ENCODE measurements around the gene KRT8. TPM values are rescaled to one million over a fixed set of nuclear protein-coding genes. Genes with fewer than 3 reads are reported as not detected.

Gene KRT8
- total RNA-seq, 2 experiments from 2014 or later, result 0.16 to 0.89 TPM

GRCh38 chr12:52912711-52913430 is 8.0 kb upstream of the KRT8 start:
- Histone ChIP-seq H3K4me3 (ENCODE audit: low read depth, low read length, poor library complexity, severe bottlenecking) (no peak overlapping the region), H3K9me3 (ENCODE audit: low read length) (no peaks in the 10 kb centered on the region), H3K9me2 (ENCODE audit: insufficient read depth, low read length) (no peaks in the 10 kb centered on the region), H3K79me2 (ENCODE audit: insufficient read depth, low read depth, low read length) (no peaks in the 10 kb centered on the region), H2AFZ (ENCODE audit: low read length) (no peak overlapping the region), H3K4me1 (ENCODE audit: insufficient read depth, low read length, poor library complexity, severe bottlenecking) (peaks cover 28% of the 10 kb centered on the region), H3K36me3 (ENCODE audit: insufficient read depth, low read length) (no peaks in the 10 kb centered on the region), H3K4me2 (ENCODE audit: low read length) (no peak overlapping the region), H4K20me1 (ENCODE audit: insufficient read depth, low read length) (no peaks in the 10 kb centered on the region), H3K27ac (ENCODE audit: low read depth, low read length, poor library complexity, severe bottlenecking) (no peak overlapping the region)
- DNase-seq (ENCODE audit: low spot score), result no peak
- ChIA-PET CTCF (ENCODE audit: unreplicated experiment) (interaction anchor here (0.6 kb wide), 1 partner anchor 207 kb away, joined by 3 read pairs; no protein-coding TSS in a partner anchor), POLR2A (no interaction called here)
- no TSS peak for BruUV-seq (replicated peaks)
- intact Hi-C loops (cut with micrococcal nuclease; ENCODE audit: unreplicated experiment), result no loop called here
- TF ChIP-seq, protein P1, sequence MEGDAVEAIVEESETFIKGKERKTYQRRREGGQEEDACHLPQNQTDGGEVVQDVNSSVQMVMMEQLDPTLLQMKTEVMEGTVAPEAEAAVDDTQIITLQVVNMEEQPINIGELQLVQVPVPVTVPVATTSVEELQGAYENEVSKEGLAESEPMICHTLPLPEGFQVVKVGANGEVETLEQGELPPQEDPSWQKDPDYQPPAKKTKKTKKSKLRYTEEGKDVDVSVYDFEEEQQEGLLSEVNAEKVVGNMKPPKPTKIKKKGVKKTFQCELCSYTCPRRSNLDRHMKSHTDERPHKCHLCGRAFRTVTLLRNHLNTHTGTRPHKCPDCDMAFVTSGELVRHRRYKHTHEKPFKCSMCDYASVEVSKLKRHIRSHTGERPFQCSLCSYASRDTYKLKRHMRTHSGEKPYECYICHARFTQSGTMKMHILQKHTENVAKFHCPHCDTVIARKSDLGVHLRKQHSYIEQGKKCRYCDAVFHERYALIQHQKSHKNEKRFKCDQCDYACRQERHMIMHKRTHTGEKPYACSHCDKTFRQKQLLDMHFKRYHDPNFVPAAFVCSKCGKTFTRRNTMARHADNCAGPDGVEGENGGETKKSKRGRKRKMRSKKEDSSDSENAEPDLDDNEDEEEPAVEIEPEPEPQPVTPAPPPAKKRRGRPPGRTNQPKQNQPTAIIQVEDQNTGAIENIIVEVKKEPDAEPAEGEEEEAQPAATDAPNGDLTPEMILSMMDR (conservative IDR thresholded peaks at IDR 0.05; ENCODE audit: low read length), result no peak
- no peak for TF ChIP-seq EZH2phosphoT487 (IDR thresholded peaks at IDR 0.05; ENCODE audit: borderline replicate concordance, low read depth, low read length)

DNA sequence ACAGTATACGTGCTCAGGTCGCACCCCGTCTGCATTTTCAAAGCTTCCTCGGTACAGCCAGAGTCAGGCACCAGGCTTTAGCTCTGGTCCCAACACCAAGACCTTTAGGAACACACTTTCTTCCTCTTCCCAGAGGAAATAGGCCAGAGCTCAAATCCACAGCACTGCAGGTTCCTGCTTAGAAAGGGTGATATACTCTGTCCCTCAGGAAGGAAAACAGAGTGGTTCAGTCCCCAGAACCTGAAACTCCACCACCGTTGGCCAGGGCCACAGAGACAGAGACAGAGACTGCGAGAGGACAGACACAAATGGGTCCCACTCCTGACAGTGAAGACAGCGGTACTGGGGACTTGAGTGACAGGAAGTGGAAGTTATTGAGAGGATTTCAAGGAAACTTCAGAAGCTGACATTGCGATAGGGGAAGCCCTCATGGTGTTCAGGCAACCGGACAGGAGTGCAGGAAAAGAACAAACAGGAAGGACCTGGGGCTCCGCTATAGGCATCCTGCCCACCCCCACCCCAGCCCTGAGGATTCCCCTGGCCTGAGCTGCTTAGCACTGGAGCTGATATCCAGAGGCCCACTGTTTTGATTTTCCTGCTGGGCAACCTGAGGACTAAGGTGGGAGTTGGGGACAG is 5.5 kb upstream of the KRT8 start:
- H3K4me1 ChIP-seq (ENCODE audit: insufficient read depth, low read length, poor library complexity, severe bottlenecking), result peaks cover 28% of the 10 kb centered on the region
- ChIA-PET POLR2A (interaction anchor here (0.6 kb wide), 1 partner anchor 24 kb away, joined by 3 read pairs; no protein-coding TSS in a partner anchor), CTCF (ENCODE audit: unreplicated experiment) (interaction anchor here (0.6 kb wide), 2 partner anchors 30 to 1273 kb away, joined by 6 to 9 read pairs; no protein-coding TSS in a partner anchor)
- no peaks in the 10 kb centered on the region for H3K36me3 ChIP-seq (ENCODE audit: insufficient read depth, low read length)
- H2AFZ ChIP-seq (ENCODE audit: low read length), result peak overlapping the region; percentile 33
- DNase-seq (ENCODE audit: low spot score), result no peak
- H3K4me3 ChIP-seq (ENCODE audit: low read depth, low read length, poor library complexity, severe bottlenecking), result no peak overlapping the region
- no peaks in the 10 kb centered on the region for H4K20me1 ChIP-seq (ENCODE audit: insufficient read depth, low read length)
- no peak overlapping the region for H3K4me2 ChIP-seq (ENCODE audit: low read length)
- H3K9me3 ChIP-seq (ENCODE audit: low read length), result no peaks in the 10 kb centered on the region
- no peaks in the 10 kb centered on the region for H3K9me2 ChIP-seq (ENCODE audit: insufficient read depth, low read length)
- no peaks in the 10 kb centered on the region for H3K79me2 ChIP-seq (ENCODE audit: insufficient read depth, low read depth, low read length)
- no peak overlapping the region for H3K27ac ChIP-seq (ENCODE audit: low read depth, low read length, poor library complexity, severe bottlenecking)
- no TSS peak for BruUV-seq (replicated peaks)
- intact Hi-C loops (cut with micrococcal nuclease; ENCODE audit: unreplicated experiment), result no loop called here
- no peak for TF ChIP-seq EZH2phosphoT487 (IDR thresholded peaks at IDR 0.05; ENCODE audit: borderline replicate concordance, low read depth, low read length)
- TF ChIP-seq, protein P1 (conservative IDR thresholded peaks at IDR 0.05; ENCODE audit: low read length), result no peak

Measured in OCI-LY7 (cell line).